HG02852 (cell line): ENCODE measurements around the gene CLCA2.

ENCODE experiments used
- ATAC-seq: cut with Tn5 transposase; IDR thresholded peaks from one replicate; pipeline ENCODE4 v1.9.1; 2021; ENCODE audit warnings: mild to moderate bottlenecking, moderate library complexity; ENCODE audit not compliant: unreplicated experiment

Gene CLCA2

DNA sequence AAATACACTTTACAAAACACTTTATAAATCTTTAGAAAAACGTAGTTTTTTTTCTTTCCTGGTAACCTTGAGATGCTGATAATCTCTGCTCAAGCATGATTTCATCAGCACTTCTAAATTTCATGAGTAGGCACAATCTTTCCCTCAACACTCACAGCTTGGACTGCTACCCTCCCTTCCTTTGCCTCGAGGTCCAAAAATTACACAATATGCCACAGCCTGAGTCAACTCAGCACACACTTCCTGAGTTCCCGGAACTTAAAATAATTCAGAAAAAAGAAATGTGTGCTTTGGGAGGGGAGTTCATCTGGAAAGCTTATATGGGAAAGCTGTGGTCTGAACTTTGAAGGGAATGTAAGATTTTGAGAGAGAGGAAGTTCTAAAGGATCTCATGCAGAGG is 5.9 kb downstream of the CLCA2 start:
- no peak for ATAC-seq

DNA sequence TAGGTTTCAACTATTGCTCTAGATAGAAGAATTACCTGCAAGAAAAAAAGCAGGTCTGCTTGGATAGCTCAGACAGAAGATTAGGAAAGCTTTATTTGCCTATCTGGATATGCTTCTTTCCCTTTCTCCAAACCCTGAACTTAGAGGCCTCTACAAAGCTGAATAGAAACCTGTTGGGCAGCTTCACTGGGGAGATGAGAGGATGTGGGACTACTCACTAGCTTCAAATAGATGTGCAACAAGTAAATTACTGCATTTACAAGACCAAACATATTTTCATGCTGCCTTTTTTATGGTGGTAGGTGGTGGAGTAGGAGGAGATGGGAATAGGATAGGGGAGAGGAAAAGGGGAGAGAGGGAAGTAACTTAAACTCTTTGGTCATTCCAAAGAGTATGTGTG is 6.4 kb downstream of the CLCA2 start:
- no peak for ATAC-seq

DNA sequence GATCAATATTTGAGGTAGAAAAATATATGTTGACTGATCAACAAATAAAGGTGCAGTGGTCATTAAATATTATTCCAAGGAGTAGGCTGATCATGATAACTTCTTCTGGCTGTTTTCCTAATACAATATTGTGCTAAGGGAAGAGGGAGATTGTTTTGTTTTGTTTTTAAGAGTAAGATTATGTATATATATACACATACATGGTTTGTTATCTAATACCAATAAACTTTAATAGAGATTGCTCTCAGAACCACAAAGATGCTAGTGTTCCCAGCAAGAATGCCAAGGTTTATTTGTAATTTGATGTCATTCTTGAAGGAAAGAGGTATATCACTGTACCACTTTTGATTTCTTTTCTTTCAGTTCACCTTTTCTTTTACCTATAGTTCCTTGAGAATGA is 10.1 kb downstream of the CLCA2 start:
- ATAC-seq = no peak

DNA sequence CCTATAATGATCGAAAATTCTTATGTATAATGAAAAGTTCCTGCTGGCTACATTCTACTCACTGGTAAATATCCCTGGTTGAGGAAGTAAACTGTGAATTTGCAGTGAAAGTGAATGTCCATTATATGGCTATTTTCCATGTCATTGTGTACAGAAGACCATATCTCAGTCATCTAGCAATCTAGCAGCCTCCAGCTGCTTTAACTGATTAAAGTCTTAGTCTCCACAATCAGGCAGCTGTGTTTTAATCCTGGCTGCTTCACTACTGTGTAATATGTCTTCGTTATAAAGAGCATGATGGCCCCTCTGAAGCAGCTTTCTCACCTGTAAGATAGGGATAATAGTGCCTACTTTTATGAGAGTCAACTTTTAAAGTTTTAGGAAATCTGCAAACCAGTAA is 11.4 kb downstream of the CLCA2 start:
- ATAC-seq = no peak

DNA sequence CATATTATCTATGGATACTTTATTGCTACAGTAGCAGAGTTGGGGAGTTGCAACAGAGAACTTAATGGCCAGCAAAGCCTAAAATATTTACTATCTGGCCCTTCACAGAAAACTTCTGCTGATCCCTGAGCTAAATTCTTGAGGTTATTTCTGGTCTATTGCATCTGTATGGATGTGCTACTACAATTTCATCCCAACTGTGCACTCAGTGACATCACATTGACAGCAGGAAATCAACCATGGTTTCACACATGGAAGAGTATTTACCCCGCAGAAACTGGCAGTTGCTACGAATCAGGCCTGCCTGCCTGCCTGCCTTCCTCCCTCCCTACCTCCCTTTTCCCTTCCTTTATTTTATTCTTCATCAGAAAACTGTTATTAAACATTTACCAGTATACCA is 12.1 kb downstream of the CLCA2 start:
- ATAC-seq = no peak

DNA sequence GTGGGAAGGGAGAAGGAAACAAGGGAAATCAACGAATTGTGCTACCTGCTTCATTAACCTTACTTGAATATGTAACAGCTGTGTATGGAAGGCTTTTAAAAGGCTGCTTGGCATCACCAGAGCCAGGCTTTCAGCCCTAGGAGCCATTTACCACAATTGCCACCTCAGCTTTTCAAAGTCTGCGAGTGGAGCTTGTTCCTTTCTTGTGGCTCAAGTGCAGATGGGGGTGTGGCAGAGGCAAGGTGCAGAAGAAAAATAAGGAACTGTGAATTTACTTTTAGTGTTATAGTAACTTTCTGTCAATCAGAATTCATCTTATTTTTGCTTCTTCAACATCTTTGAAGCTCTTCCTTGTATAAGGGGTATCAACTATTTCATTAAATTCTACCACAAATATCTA is 17.6 kb downstream of the CLCA2 start:
- no peak for ATAC-seq

DNA sequence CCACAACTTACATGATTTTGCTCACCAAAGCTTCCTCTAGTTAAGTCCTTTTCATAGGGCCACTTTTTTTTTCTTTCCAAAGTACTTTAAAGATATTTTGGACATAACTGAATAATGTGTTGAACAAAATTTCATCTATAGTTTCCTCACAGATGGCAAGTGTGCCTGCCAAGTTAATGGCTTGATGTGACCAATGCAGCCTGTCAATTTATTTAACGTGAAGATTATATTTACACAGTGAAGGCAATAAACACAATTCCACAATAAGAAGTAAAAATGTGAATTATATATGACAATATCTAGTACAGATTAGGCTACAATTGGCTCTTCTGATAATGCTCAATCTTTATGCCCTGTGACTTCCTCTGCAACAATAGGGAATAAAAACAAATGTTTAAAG is 18.0 kb downstream of the CLCA2 start:
- no peak for ATAC-seq

DNA sequence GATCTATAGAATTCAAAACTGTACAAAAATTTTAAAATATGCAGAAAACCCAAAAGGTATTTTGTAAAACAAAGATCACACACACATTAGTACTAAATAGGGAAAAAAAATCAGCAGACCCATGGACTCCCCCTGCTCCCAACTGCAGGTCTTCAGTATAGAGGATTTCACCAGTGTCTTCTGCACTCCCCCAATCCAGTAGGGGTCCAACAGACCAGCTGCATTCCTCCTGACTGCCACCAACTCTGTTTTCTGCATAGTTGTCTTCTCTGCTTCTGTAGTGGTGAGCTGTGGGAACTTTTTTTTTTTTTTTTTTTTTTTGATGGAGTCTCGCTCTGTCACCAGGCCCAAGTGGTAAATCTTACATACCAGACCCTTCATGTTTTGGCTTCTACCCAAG is 21.9 kb downstream of the CLCA2 start:
- no peak for ATAC-seq

DNA sequence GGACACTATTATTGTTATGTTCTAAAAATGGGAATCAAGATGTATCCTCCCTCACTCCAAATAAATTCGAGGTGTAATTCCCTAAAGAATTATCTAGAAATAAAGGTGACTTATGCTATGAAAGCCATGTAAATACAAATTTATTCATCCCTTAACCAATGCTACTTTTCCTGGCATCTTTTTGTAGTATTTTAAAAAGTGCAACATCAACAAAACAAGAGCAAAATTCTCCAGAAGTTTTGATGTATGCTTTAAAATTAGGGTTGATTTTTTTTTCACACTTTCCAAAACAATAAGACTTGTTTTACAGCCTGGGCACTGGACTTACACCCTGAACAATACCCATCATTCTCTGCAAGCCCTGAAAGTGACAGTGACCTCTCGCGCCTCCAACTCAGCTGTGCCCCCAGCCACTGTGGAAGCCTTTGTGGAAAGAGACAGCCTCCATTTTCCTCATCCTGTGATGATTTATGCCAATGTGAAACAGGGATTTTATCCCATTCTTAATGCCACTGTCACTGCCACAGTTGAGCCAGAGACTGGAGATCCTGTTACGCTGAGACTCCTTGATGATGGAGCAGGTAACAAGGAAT is 23.3 kb downstream of the CLCA2 start:
- ATAC-seq = no peak

DNA sequence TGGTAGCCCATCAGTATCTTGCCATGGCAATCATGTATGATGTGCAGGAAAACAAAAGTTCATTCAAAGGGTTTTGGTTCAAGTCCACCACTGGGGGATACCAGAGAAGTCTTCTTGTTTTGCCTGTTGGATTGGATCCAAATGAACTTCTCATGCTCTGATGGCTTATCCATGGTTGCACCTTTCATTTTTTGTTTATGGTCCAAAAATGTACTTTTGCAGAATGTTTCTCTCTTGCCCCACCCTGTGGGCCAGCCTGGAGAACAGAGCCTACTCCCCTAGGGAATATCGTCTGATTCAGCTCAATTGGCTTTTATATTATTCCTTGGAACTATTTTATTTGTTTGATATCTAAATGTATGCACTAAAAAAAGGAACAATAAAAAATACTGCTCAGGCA is 24.7 kb downstream of the CLCA2 start:
- no peak for ATAC-seq

DNA sequence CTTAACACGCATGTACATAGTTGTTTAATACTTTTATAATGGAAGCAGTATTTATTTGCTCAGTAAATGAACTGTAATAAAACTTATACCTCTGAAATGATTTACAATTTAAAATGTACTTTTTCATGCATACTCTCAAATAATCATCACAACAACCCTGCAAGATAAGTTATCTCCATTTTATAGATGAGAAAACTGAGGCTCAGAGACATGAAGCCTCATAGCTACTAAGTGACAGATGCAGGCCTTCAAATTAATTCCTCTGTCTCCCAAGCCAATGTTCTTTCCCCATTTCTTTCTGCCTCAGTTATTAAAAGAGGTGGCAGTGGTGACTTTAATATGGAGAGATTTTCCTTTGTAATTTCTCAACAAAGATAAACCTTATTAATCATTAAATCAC is 25.1 kb downstream of the CLCA2 start:
- no peak for ATAC-seq

DNA sequence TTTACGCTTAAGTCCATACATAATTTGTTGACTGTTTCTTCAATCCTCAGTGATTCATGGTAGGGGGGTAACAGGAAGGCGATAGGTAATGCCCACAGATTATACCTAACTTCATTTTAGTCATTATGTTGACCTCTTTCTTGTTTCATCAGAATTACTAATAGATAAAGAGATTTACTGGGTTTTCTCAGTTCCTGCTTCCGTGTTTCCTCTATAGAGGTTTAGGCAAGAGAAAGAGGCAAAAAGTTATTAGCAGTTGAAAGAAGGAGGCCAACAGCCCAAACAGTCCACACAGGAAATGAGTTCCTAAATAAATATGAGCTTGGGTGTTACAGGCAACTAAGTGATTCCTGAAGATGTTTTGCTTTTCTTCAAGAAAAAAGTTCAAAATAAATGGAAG is 26.9 kb downstream of the CLCA2 start:
- no peak for ATAC-seq

DNA sequence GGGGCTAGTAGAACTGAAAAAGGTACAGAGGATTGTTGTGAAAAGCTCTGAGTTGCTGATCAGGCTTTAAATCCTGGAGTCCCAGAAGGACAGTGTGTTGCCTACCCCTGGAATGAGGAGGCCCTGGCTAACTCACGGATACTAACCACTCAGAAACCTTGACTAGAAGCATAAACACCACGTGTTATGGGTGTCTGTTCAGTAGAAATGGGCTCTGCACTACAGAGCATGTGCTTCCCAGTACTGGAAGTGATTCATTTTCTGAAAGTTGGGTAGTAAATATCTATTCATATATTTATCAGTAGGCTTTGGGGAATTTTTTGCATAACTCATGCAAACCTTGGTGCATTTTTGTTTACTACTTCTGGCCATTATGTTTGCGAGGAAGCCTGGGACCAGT is 29.7 kb downstream of the CLCA2 start:
- no peak for ATAC-seq

DNA sequence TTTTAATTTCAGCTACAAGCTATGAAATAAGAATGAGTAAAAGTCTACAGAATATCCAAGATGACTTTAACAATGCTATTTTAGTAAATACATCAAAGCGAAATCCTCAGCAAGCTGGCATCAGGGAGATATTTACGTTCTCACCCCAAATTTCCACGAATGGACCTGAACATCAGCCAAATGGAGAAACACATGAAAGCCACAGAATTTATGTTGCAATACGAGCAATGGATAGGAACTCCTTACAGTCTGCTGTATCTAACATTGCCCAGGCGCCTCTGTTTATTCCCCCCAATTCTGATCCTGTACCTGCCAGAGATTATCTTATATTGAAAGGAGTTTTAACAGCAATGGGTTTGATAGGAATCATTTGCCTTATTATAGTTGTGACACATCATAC is 31.1 kb downstream of the CLCA2 start:
- no peak for ATAC-seq

DNA sequence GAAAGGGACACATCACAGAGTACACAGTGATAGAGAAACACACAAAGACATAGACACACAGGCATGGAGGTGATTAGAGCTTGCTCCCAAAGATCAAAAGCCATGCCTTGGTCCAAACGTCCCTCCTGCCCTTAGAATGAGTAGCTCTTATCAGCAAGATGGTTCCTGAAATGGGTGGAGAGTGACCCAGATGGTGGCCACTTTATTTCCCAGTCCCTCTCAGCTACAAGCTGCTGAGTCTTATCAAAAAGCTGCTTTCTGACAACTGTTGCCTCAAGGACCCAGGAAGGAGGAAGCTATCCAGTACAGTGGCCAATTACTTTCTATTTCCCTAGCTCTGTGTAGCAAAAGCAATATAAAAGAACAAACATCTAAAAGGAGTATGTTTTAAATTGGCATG is 37.0 kb downstream of the CLCA2 start:
- no peak for ATAC-seq

DNA sequence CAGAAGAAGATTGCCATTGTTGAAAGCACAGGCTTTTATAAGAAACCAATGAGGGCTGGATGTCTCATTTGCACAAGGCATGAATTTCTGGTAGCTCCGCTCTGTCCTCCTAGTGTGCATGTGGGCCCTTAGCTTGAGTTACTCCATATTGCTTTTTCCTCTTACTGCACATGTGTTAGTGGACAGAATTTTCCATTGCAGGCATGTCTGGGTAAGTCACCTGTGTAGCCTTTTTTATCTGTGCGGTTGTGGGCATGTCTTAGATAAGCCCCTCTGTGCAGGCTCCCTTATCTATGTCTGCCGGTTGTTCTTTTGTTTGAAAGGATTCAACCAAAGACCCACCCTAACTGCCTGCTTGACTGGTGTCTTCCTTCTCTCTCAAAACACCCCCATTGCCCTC is 37.5 kb downstream of the CLCA2 start:
- no peak for ATAC-seq

DNA sequence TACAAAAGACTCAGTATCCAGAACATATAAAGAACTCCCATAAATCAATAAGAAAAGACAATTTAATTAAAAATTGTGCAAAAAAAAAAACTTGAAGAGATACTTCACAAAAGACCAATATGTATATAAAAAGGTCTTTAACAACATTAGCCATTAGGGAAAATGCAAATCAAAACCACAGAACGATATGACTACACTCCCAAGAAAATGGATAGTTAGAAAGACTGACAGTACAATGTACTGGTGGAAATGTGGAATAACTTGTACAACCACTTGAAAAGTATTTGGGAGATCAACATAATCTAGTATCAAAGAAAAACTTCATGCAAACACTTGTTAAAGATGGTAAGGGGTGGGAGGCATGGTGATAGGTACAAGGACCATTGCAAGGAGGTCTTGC is 40.8 kb downstream of the CLCA2 start:
- ATAC-seq = no peak

DNA sequence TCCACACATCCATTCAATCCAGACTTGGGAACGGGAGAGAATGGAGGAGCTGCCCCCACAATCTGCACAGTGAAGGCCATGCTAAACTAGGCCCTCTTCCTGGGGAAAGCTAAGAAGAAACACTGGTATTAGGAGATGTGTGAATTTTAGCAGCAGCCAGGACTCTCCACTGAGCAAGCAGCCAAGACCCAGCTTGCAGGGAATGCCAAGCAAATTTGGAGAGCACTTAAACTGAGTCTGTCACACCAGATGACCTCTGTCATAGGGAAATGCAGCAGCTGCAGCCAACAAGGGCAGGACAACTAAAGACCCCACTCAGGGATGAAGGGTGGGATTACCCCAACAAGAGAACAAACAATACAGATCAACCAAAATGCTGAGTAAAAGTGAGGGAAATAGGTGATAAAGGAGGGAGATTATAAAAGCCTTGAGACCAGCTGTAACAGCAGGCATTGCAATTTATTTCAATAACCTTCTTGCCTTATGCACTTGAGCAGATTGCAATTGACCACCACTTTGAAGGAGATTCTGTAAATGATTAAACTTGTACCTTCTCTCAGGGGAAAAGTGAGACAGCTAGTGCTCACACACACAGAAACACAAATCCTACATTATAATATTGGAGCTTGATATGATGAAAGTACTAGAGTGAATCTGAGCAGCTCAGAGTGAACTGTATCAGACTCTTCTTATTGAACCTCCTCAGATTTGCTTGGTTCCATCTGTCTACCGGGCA is 42.3 kb downstream of the CLCA2 start:
- ATAC-seq = no peak

DNA sequence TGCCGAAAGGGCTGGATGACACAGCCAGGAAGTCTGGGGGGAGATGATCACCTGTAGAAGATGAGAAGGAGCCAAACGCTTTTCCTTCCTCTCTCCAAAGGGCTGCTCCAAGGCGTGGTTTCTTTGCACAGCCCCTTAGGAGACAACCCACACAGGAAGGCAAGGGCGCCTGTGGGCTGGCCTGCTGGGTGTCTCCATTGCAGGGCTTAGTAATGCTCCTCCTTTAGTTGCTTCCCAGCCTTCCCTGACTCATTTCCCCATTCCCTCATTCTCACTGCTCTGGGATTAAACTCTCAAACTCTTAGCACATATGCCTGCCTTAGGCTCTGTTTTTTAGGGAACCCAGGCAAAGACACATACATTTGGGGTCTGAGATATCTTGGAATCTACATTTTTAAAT is 43.0 kb downstream of the CLCA2 start:
- no peak for ATAC-seq

DNA sequence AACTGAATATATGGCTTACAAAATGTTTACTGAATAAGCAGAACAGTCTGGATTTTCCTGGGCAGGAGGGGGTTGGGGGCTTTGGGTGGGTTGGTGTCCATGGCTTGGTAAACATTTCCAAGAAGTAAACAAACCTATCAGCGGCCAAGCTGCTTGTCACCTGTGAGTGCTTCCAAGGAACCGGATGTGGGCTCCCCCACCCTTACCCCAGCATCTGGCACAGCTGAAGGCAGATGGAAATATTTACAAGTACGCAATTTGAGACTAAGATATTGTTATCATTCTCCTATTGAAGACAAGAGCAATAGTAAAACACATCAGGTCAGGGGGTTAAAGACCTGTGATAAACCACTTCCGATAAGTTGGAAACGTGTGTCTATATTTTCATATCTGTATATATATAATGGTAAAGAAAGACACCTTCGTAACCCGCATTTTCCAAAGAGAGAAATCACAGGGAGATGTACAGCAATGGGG is 44.6 kb downstream of the CLCA2 start, which contains the start of gene CLCA1:
Gene CLCA1, plus strand, starts transcription at position 427 of the 477 bp plus-strand sequence. Its CDS starts 45 bp downstream, at position 472.
- no peak for ATAC-seq

DNA sequence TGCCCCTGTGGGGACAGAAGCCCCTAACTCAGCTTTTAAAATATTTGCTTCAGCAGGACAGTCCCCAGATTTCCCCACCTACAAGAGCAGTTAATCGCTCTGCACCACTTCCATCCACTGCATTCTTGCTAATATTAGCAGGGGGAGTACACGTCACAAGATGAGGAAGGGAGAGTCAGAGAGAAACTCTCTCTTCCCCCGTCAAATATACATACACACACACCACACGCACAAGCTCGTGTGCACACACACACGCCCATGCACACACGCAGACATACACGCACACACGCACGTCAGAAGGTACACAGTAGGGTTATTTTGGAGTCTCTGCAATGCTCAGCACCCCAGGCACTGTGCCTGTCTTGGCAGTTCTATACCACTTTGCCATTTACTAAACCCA is 46.9 kb downstream of the CLCA2 start:
- peak; percentile 60 for ATAC-seq

DNA sequence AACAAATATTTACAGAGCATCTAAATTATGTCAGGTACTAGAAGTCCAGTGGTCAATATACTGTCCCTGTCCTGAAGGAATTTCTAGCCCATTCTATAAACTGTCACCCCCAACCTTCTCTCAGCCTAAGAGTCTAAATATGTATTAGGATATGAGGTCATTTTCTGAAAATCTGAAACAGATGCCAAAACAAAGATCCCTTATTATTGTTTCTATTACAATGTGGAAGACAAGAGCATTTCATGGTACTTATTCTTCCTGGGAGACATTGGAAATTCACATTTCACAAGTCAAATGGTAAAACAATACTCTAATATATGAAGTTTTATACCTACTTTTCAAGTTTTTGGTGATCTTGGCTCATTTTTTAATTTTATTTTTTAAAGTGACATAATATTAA is 47.3 kb downstream of the CLCA2 start:
- no peak for ATAC-seq

DNA sequence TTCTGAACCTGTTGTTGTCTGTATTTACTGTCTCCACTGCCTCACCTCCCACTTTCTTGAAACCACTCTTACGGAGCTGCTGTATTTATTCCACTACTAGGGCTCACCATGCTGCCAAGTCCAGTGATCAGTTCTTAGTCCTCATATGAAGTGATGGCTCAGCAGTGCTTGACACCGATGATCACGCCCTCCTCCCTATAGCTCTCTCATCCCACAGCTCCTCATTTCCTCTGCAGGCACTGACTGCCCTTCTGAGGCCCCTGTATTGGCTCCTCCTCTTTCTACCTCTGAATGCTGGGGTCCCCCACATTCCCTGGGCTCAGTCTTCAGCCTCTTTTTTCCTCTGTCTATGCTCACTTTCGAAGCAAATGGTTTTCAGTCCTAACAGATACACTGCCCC is 48.2 kb downstream of the CLCA2 start:
- ATAC-seq = no peak
